Subcutaneous abdominal adipose tissue (tissue), 5 donors: ENCODE results near the gene GRIK4.

Source experiments
- H3K27ac ChIP-seq: one replicate; pipeline ENCODE4 v1.7.0; 2013; ENCODE audit warnings: low read depth, mild to moderate bottlenecking, inconsistent platforms, low read length, moderate library complexity
- H3K27me3 ChIP-seq, 5 donors: one replicate each; pipeline ENCODE4 v1.7.0; 2013; ENCODE audit warnings: low read length in 5 of 5, inconsistent platforms in 1 of 5; ENCODE audit not compliant: control insufficient read depth in 5 of 5, insufficient read depth in 4 of 5
- H3K36me3 ChIP-seq, 5 donors: one replicate each; pipeline ENCODE4 v1.7.0; 2013; ENCODE audit warnings: low read length in 5 of 5; ENCODE audit not compliant: control insufficient read depth in 5 of 5, insufficient read depth in 5 of 5
- H3K4me1 ChIP-seq, 5 donors: one replicate each; pipeline ENCODE4 v1.7.0; 2013; ENCODE audit warnings: low read length in 5 of 5, mild to moderate bottlenecking in 3 of 5, moderate library complexity in 1 of 5; ENCODE audit not compliant: control insufficient read depth in 5 of 5, insufficient read depth in 5 of 5
- H3K4me3 ChIP-seq, 5 donors: one replicate each; pipeline ENCODE4 v1.7.0; 2013; ENCODE audit warnings: low read length in 5 of 5, low read depth in 1 of 5
- H3K9ac ChIP-seq, 5 donors: one replicate each; pipeline ENCODE4 v1.7.0; 2013; ENCODE audit warnings: low read length in 5 of 5, mild to moderate bottlenecking in 4 of 5, moderate library complexity in 3 of 5
- H3K9me3 ChIP-seq, 5 donors: one replicate each; pipeline ENCODE4 v1.7.0; 2013; ENCODE audit warnings: low read length in 5 of 5; ENCODE audit not compliant: control insufficient read depth in 5 of 5
- donor health status: healthy.
- donor health status: healthy.
- donor health status: healthy.
- donor health status: healthy.
- donor health status: healthy.

Gene GRIK4

DNA sequence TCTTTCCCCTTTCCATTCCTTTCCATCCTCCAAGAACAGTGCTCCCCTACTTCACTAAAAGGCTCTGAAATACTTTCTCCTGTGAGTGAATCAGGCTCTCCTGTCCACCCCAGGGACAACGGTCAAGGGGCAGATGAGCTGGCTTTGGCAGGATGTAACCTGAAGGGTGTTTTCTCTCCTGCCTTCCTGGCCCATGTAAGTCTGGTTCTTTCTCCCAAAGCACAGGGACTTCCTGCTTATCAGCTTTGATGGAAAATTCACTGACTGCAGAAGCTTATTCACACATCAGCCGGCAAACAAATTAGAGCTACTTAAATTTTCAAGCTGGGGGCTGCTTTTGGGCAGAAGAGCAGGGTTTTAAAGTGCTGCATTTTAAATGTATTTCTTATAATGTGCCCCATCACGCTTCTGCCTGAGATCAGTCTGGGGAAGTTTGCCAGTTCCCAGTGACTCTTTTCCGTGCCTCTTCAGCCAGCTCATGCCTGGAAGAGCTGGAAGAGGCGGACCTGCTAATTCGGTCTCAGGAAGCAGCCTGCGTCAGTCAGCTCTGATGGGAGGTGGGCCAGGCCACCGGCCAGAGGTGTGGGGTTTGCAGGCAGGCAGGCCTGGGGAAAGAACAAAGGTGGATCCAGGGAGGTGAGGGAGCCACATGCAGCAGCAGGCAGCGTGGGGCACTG, 372.0 kb downstream of the GRIK4 start:
- H3K27ac ChIP-seq: no peak overlapping the region
- no peak overlapping the region for H3K4me3 ChIP-seq
- H3K9me3 ChIP-seq: no peaks in the 10 kb centered on the region
- peaks cover 3 to 31% (median 22%) of the 10 kb centered on the region in 5 donors for H3K4me1 ChIP-seq
- no peak overlapping the region for H3K9ac ChIP-seq
- no peaks in the 10 kb centered on the region for H3K36me3 ChIP-seq
- peaks cover 0 to 13% (median 5%) of the 10 kb centered on the region in 5 donors for H3K27me3 ChIP-seq

DNA sequence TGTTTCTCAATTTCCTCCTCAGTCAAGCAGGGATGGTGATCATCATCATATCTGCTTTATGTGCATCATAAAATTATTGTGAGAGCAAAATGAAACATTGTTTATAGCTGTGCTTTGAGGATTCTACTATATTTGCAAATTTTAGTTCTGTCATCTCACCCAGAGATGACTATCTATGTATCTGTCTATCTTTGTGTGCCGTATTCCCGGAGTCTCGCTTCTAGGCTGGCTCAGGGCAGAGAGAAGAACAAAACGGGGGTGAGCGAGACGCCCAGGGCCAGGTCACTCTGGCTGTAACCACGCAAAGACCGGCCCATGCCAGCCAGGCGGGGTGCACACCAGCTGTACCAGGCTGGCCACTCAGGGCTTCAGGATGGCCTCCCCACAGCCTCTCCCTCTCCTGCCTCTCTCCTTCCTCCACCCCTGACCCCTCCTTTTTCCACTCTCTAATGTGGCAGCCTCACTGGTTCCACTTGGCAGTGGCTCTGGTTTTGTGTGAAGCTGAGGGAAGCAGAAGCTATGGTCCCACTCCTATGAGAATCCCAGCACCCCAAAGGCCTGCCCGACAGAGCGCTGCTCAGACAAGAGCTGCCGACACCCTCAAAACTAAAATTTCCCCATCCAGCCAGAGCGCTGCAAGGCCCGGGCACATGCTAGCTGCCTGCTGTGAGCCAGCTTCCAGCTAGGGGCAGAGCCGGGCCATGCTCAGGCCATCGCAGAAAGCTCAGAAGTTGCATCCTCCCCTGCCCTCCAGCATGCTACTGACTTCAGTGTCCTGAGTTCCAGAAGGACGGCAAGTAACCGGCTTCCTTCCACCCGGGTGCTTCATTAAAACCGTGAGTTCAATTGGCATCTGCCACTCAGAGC, 372.8 kb downstream of the GRIK4 start:
- Histone ChIP-seq H3K27ac (no peak overlapping the region), H3K27me3 (peaks cover 0 to 12% (median 5%) of the 10 kb centered on the region in 5 donors), H3K9me3 (no peaks in the 10 kb centered on the region), H3K36me3 (no peaks in the 10 kb centered on the region), H3K4me3 (no peak overlapping the region), H3K9ac (no peak overlapping the region), H3K4me1 (peaks cover 3 to 31% (median 22%) of the 10 kb centered on the region in 5 donors)

DNA sequence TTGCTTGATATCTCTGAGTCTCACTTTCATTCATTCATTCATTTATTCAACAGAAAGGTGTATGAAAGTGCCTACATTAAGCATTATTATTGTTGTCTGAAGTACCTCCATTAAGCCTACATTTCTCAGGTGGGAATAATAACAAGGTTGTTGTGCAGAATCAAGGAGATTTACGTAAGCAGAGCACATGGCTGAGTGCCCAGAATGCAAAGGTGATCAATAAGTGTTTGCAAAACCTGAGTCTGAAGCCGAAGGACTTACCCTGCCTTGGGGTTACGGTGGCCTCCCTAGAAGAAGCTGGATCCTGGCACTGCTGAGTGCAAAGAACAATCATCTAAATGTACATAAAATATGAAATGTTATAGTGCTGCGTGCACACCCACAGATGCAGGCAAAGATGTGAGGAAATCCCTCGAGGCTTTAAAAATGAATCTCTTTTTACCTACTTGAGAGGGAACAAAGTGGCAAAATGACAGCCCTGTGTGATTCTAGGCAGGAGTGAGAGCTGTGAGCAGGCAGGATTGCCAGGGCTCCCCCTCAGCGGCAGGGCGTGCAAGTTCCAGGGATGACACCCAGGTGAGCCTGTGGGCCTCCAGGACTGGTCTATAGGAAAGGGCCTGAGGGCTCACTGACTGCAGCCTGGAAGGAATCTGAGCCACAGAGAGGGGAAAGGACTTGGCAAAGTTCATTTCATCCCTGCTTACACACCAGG, 379.2 kb downstream of the GRIK4 start:
- H3K36me3 ChIP-seq: no peaks in the 10 kb centered on the region
- no peak overlapping the region for H3K9ac ChIP-seq
- H3K9me3 ChIP-seq: no peaks in the 10 kb centered on the region
- H3K4me1 ChIP-seq: peaks cover 0 to 9% (median 5%) of the 10 kb centered on the region in 5 donors
- no peak overlapping the region for H3K4me3 ChIP-seq
- peaks cover 0 to 2% (median 0%) of the 10 kb centered on the region in 5 donors for H3K27me3 ChIP-seq
- no peak overlapping the region for H3K27ac ChIP-seq

DNA sequence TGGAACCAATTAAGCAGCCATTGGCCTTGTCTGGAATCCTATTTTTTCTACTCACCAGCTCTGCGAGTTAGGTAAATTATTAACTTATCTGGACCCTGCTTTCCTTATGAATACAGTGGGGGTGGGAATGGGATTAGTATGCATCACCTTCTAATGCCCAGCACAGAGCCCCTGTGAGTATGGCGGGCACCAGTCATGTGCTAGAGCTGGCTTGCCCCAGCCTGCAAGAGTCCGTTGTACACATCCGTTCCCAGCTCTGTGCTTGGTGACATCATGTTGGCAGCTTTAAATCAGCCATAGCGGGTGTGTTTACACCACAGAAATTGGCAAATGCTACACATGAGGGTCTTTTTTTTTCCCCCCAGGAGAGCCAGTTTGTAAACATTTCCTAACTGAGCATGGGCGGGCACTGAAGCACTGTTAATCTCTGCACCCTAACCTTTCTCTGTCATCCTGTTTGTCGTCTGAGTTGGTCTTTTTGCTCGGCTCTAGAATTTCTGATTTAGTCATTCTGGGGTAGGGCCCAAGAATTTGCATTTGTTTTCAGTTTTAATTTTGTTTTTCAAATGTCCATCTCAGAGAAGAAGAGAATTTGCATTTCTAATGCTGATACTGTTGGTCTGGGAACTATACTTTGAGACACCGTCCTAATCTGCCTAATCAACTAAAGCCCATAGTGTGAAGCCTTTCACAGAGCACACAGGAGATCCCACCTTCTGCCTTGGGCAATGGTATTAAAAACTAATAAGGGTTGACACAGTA, 382.1 kb downstream of the GRIK4 start:
- Histone ChIP-seq H3K4me1 (peaks cover 0 to 9% (median 5%) of the 10 kb centered on the region in 5 donors), H3K27ac (no peak overlapping the region), H3K36me3 (no peaks in the 10 kb centered on the region), H3K9me3 (no peaks in the 10 kb centered on the region), H3K9ac (no peak overlapping the region), H3K27me3 (peaks cover 0 to 6% (median 5%) of the 10 kb centered on the region in 5 donors), H3K4me3 (no peak overlapping the region)

DNA sequence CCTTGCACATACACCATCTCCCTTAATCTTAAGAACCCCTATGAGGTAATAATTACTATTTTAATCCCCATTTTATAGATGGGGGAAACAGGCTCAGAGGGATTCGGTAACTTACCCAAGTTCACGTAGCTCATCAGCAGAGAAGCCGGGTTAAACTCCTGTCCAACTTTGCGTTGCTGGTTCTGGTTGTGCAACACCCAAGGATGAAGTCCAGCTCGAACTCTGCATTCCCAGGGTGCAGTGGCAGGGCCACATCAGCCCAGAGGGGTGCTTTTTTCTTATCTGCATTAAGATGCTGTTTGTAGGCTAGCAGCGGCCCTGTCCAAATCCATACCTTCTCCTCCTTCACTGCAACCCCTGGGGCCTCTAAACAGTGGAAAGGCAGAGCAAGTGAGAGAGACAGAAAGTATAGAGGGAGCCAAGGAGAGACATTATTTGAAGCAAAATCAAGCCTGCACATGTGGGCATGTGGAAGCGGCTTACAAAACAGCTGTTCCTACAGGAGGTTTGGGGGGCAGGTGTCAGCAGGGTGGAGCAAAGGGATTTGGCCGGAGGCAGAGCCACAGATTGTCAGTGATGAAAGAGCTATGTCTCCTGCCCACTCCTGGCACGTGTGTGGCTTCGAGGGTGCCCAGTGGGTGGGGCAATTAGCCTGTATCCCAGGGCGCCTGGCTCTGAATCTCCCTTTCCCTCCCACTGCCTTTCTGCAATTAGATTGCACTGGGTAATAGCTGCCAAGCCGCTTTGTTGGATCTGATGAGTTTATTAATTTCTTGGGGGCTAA, 382.8 kb downstream of the GRIK4 start:
- Histone ChIP-seq H3K27ac (no peak overlapping the region), H3K36me3 (no peaks in the 10 kb centered on the region), H3K4me3 (no peak overlapping the region), H3K27me3 (peaks cover 0 to 9% (median 5%) of the 10 kb centered on the region in 5 donors), H3K9ac (no peak overlapping the region), H3K9me3 (no peaks in the 10 kb centered on the region), H3K4me1 (peaks cover 0 to 9% (median 5%) of the 10 kb centered on the region in 5 donors)

DNA sequence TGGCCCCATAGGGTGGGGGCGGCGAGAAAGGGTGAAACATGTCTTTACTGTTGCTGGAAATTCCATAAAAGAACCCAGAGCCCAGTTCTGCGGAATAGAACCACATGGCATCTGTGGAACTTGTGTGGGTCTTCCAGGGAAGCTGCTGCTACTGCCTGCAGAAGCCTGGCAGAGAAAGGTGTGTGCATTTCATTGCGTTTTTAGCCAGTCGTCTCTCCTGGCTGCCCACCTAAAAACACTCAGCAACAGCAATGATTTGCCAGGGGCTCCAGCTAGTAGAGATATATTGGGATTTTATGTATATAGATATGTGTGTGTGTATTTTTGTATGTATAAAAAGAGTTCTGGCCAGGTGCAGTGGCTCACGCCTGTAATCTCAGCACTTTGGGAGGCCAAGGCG, 385.1 kb downstream of the GRIK4 start:
- no peak overlapping the region for H3K4me3 ChIP-seq
- no peak overlapping the region for H3K27ac ChIP-seq
- no peak overlapping the region for H3K9ac ChIP-seq
- H3K36me3 ChIP-seq: no peaks in the 10 kb centered on the region
- H3K27me3 ChIP-seq: peaks cover 7 to 20% (median 10%) of the 10 kb centered on the region in 5 donors
- no peaks in the 10 kb centered on the region for H3K9me3 ChIP-seq
- H3K4me1 ChIP-seq: peaks cover 0 to 9% (median 5%) of the 10 kb centered on the region in 5 donors

DNA sequence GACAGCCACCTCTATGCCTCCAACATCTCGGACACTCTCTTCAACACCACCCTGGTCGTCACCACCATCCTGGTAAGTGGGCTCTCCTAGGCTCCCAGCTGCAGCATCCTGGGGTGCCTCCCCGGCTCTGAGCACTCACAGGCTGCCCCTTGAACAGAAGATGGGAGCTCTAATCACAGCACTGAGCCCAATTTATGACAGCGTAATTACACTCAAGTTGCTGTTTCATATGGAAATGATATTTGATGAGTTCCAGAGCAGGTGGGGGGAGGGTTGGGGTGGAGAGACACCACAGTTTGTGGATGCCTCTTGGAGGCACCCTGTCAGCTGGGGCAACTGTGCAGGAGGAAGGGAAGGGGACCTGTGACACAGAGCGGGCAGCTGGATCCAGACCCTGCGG, 387.0 kb downstream of the GRIK4 start:
- H3K9me3 ChIP-seq: no peaks in the 10 kb centered on the region
- peaks cover 0 to 9% (median 5%) of the 10 kb centered on the region in 5 donors for H3K4me1 ChIP-seq
- H3K27me3 ChIP-seq: peaks cover 8 to 27% (median 15%) of the 10 kb centered on the region in 5 donors
- no peak overlapping the region for H3K27ac ChIP-seq
- no peak overlapping the region for H3K4me3 ChIP-seq
- no peak overlapping the region for H3K9ac ChIP-seq
- H3K36me3 ChIP-seq: no peaks in the 10 kb centered on the region

DNA sequence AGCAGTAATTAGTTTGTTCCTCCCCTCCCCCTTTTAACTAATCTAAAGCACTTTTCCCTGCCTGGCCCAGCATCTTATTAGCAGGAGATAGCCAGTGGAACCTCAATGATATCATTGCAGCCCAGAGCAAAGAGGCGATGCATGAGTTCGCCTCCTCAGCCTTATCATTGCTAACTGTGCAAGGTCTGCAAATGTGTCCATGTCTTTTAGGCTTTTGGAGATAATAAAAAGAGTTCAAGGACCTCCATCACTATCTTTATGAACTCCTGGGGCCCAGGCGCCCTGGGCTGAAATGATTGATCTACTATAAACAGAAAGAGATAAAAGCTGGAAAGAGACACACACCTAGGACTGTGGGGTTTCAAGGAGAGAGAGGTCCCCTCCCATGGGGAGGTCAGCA, 388.2 kb downstream of the GRIK4 start:
- Histone ChIP-seq H3K9me3 (no peaks in the 10 kb centered on the region), H3K27me3 (peaks cover 11 to 38% (median 16%) of the 10 kb centered on the region in 5 donors), H3K9ac (no peak overlapping the region), H3K4me1 (peaks cover 0 to 3% (median 0%) of the 10 kb centered on the region in 5 donors), H3K27ac (no peak overlapping the region), H3K4me3 (no peak overlapping the region), H3K36me3 (no peaks in the 10 kb centered on the region)

DNA sequence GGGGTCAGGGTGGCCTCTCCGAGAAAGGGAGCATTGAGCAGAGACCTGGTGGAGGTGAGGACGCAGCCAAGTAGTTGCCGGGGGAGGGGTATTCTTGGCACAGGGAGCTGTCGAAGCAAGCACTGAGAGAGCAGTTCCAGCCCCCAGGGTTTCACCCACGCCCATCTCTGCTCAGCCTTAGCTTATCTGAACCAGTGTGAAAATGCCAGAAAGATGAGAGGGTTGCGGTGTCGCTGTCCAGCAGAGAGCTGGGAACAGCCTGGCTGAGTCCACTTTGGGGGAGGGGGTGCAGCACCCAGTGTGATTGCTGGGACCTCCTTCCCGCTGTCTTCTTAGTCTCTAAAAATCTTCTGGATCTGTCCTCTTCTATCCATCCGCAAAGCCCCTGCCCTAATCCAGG, 389.1 kb downstream of the GRIK4 start:
- Histone ChIP-seq H3K4me1 (peaks cover 0 to 2% (median under 1%) of the 10 kb centered on the region in 5 donors), H3K36me3 (no peaks in the 10 kb centered on the region), H3K27ac (no peak overlapping the region), H3K9me3 (no peaks in the 10 kb centered on the region), H3K27me3 (peaks cover 11 to 38% (median 16%) of the 10 kb centered on the region in 5 donors), H3K4me3 (no peak overlapping the region), H3K9ac (no peak overlapping the region)
